ENCODE measurements around the gene ABLIM1.

DNA sequence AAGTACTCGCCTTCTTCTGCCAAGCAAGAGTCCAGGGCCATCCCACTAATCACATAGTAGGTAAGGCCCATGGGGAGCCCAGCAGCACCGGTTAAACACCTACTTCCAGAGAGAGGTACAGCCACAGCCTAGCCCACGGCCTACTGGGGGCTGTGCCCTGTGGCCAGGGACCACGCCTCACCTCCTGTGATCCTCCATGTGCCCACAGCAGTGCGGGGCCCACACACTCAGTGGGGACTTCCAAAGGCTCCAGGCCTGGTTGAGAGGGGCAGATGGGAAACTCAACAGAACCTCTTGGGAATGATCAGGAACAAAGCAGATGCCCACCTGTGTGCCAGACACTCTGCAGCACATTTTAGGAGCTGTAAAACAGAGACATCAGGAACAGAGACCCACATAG lies 273.5 kb downstream of the ABLIM1 start:
- TF ChIP-seq POLR2AphosphoS5 (IDR thresholded peaks at IDR 0.05) (no peak), POLR2A (IDR thresholded peaks at IDR 0.05; ENCODE audit: low read depth) (no peak), EP300 (IDR thresholded peaks at IDR 0.05) (no peak)
- TF ChIP-seq, protein P1, sequence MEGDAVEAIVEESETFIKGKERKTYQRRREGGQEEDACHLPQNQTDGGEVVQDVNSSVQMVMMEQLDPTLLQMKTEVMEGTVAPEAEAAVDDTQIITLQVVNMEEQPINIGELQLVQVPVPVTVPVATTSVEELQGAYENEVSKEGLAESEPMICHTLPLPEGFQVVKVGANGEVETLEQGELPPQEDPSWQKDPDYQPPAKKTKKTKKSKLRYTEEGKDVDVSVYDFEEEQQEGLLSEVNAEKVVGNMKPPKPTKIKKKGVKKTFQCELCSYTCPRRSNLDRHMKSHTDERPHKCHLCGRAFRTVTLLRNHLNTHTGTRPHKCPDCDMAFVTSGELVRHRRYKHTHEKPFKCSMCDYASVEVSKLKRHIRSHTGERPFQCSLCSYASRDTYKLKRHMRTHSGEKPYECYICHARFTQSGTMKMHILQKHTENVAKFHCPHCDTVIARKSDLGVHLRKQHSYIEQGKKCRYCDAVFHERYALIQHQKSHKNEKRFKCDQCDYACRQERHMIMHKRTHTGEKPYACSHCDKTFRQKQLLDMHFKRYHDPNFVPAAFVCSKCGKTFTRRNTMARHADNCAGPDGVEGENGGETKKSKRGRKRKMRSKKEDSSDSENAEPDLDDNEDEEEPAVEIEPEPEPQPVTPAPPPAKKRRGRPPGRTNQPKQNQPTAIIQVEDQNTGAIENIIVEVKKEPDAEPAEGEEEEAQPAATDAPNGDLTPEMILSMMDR (IDR thresholded peaks at IDR 0.05), result no peak

Data from esophagus muscularis mucosa (tissue), 4 donors.